Transverse colon (tissue), 4 donors: ENCODE results near the gene RTKN. TPM values are rescaled to one million over a fixed set of nuclear protein-coding genes. Genes with fewer than 3 reads are reported as not detected.
A peak's percentile ranks its signal among the peaks of the same experiment; 100 is the strongest.

ENCODE experiments used
- DNase-seq: peaks from one replicate; pipeline ENCODE4 v3.0.0-alpha.2; 2019
- H3K27ac ChIP-seq, 4 donors: fragments of 200-600 bp; sonication (generic); 2 replicates each; pipeline ENCODE4 v1.5.1; 2016 to 2018; ENCODE audit warnings: inconsistent platforms in 4 of 4
- H3K27me3 ChIP-seq: fragments of 200-600 bp; sonication (generic); 2 replicates; pipeline ENCODE4 v1.5.1; 2017; ENCODE audit warnings: inconsistent platforms
- H3K36me3 ChIP-seq, 4 donors: fragments of 200-600 bp; sonication (generic); 2 replicates each; pipeline ENCODE4 v1.5.1; 2017 to 2019; ENCODE audit warnings: inconsistent platforms in 4 of 4
- H3K4me1 ChIP-seq, 4 donors: fragments of 200-600 bp; sonication (generic); 2 replicates each; pipeline ENCODE4 v1.5.1; 2017 to 2020; ENCODE audit warnings: inconsistent platforms in 4 of 4
- H3K4me3 ChIP-seq, 4 donors: fragments of 200-600 bp; sonication (generic); 1 replicate in 1 of 4; 2 replicates in 3 of 4; pipeline versions ENCODE4 v1.5.1 to v1.6.1; 2017 to 2019; ENCODE audit warnings: inconsistent platforms in 4 of 4
- H3K9me3 ChIP-seq, 2 donors: fragments of 200-600 bp; sonication (generic); 2 replicates each; pipeline ENCODE4 v1.5.1; 2017 to 2019; ENCODE audit warnings: inconsistent platforms in 2 of 2
- CTCF ChIP-seq, 5 experiments: fragments of 200-600 bp in 3 of 5; fragments of 450-650 bp in 2 of 5; sonication (generic) in 3 of 5; IDR thresholded peaks; 1 replicate in 2 of 5; 2 replicates in 3 of 5; pipeline ENCODE4 v1.5.1; 2016 to 2017; ENCODE audit warnings: antibody characterized with exemption in 5 of 5, inconsistent platforms in 3 of 5, mild to moderate bottlenecking in 2 of 5, moderate library complexity in 1 of 5
- EP300 ChIP-seq: sonication (generic); formaldehyde crosslinking; IDR thresholded peaks from one replicate; pipeline ENCODE4 v1.6.1; 2017; ENCODE audit warnings: antibody characterized with exemption, low read depth
- POLR2A ChIP-seq: fragments of 450-650 bp; IDR thresholded peaks from one replicate; pipeline ENCODE4 v1.6.1; 2016; ENCODE audit warnings: antibody characterized with exemption, mild to moderate bottlenecking, moderate library complexity
- POLR2AphosphoS5 ChIP-seq, 3 donors: sonication (generic); formaldehyde crosslinking; IDR thresholded peaks; one replicate each; pipeline ENCODE4 v1.6.1; 2016; ENCODE audit warnings: antibody characterized with exemption in 3 of 3
- WGBS, 2 donors: methylation state at CpG; one replicate each; pipeline ENCODE4 v1.1.5; 2018; ENCODE audit warnings: low coverage in 1 of 2; 5-methylcytosine and 5-hydroxymethylcytosine counted together
- in situ Hi-C, 4 donors: fragments of 200-750 bp; cut with MboI; loops; one replicate each; pipeline versions ENCODE4 v1.15.0 to v1.15.1; 2017; ENCODE audit warnings: low sequenced_read_pairs in 3 of 4, low pct_ligation_motif_present in 1 of 4, low pct_unique_long_range_greater_than_20kb in 1 of 4
- intact Hi-C: fragments of 100-400 bp; cut with DNase I; formaldehyde crosslinking; loops from one replicate; pipeline ENCODE4 v1.15.1; 2023; ENCODE audit warnings: low total_unique reads
- total RNA-seq, 4 donors: library from RNA; depleted of rRNA; stranded (reverse); fragments of >200 nt; gene quantifications; one replicate each; pipeline ENCODE4 v1.1.0, GENCODE V29; 2016

RTKN gene
- total RNA-seq, 4 donors from 2014 or later, result 29.7 to 46.4 (median 41.9) TPM

GRCh38 chr2:74391580-74392448, 49.9 kb downstream of the RTKN start:
- Histone ChIP-seq H3K27ac (peak overlapping the region; percentile 89 to 96 (median 92)), H3K9me3 (no peaks in the 10 kb centered on the region), H3K27me3 (no peaks in the 10 kb centered on the region), H3K4me1 (peaks cover 5 to 34% (median 19%) of the 10 kb centered on the region in 4 donors), H3K4me3 (peak overlapping the region; percentile 82 to 98 (median 97)), H3K36me3 (no peaks in the 10 kb centered on the region)
- TF ChIP-seq POLR2AphosphoS5 (IDR thresholded peaks at IDR 0.05) (peak in 1 of 3 donors; percentile 62), EP300 (no peak), POLR2A (peak; percentile 41), CTCF (IDR thresholded peaks at IDR 0.05) (peak; percentile 96 to 98 (median 97))
- intact Hi-C loops (no loop called here), in situ Hi-C loops (no loop called here)
- WGBS, 2 donors, result 2 to 4% methylated on average over 17 to 38 of the region's 62 CpGs
- DNase-seq, result peak; percentile 96

DNA sequence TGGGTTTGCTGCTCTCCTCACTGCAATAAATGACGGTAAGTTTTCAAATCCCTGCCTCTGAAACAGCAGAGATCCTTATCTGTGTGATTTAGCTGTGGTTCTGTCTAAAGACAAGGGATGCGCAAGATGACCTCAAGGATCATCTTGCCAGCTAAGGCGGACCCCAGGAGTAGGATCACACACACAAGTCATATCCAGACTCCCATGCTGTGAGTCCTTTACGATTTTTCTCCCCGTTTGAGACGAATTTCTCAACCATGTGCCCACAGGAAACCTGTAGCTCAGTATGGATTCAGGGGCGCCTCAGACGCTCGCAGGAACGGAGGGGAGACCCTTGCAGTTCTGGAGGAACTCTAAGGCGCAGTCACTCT, 50.5 kb downstream of the RTKN start:
- Histone ChIP-seq H3K4me3 (peak overlapping the region; percentile 82 to 98 (median 97)), H3K9me3 (no peaks in the 10 kb centered on the region), H3K36me3 (no peaks in the 10 kb centered on the region), H3K27me3 (no peaks in the 10 kb centered on the region), H3K4me1 (peaks cover 5 to 34% (median 19%) of the 10 kb centered on the region in 4 donors), H3K27ac (peak overlapping the region; percentile 89 to 96 (median 92))
- no peak for DNase-seq
- in situ Hi-C loops, result no loop called here
- TF ChIP-seq EP300, result no peak
- TF ChIP-seq POLR2AphosphoS5 (IDR thresholded peaks at IDR 0.05), result no peak
- TF ChIP-seq CTCF (IDR thresholded peaks at IDR 0.05), result no peak
- TF ChIP-seq POLR2A, result no peak
- 0% methylated on average over 4 to 11 of the region's 11 CpGs for WGBS, 2 donors
- intact Hi-C loops, result no loop called here

GRCh38 chr2:74390606-74391005, 51.1 kb downstream of the RTKN start:
- peaks cover 5 to 34% (median 19%) of the 10 kb centered on the region in 4 donors for H3K4me1 ChIP-seq
- TF ChIP-seq POLR2A (no peak), EP300 (no peak), CTCF (IDR thresholded peaks at IDR 0.05) (no peak), POLR2AphosphoS5 (IDR thresholded peaks at IDR 0.05) (no peak)
- no peaks in the 10 kb centered on the region for H3K36me3 ChIP-seq
- no peaks in the 10 kb centered on the region for H3K27me3 ChIP-seq
- intact Hi-C loops, result no loop called here
- no peak for DNase-seq
- WGBS, 2 donors, result 62 to 63% methylated on average over 5 of the region's 5 CpGs
- H3K4me3 ChIP-seq, result peak overlapping the region in 3 of 4 donors; percentile 97 to 98 (median 97)
- H3K9me3 ChIP-seq, result no peaks in the 10 kb centered on the region
- no peak overlapping the region for H3K27ac ChIP-seq
- in situ Hi-C loops, result no loop called here

- in situ Hi-C loops, result no loop called here
- no peaks in the 10 kb centered on the region for H3K9me3 ChIP-seq
- 79 to 100% methylated on average over 1 of the region's 1 CpG for WGBS, 2 donors
- intact Hi-C loops, result no loop called here
- H3K4me3 ChIP-seq, result no peak overlapping the region
- TF ChIP-seq EP300 (no peak), CTCF (IDR thresholded peaks at IDR 0.05) (no peak), POLR2AphosphoS5 (IDR thresholded peaks at IDR 0.05) (no peak)
- no peak for DNase-seq
- H3K4me1 ChIP-seq, result peaks cover 5 to 45% (median 28%) of the 10 kb centered on the region in 4 donors
- H3K36me3 ChIP-seq, result peaks cover 0 to 4% (median 0%) of the 10 kb centered on the region in 4 donors
- no peak overlapping the region for H3K27ac ChIP-seq
- H3K27me3 ChIP-seq, result no peaks in the 10 kb centered on the region
Measured at GRCh38 chr2:74387346-74387745, 54.4 kb downstream of the RTKN start.
